OCI-LY7 (cell line): ENCODE measurements around the gene MED27. TPM values are rescaled to one million over a fixed set of nuclear protein-coding genes. Genes with fewer than 3 reads are reported as not detected.

Source experiments
- BruUV-seq: library from RNA; stranded (reverse); fragments of 400-500 nt; replicated peaks from 2 replicates; lab custom pipeline; 2021; lab: Mats Ljungman, UMichigan
- CTCF ChIA-PET: fragments of 300-600 bp; sonication (Branson Sonifier 250); formaldehyde crosslinking; loops from one replicate; lab custom pipeline; 2022; ENCODE audit warnings: antibody characterized with exemption; ENCODE audit not compliant: unreplicated experiment; lab: Charles Lee
- POLR2A ChIA-PET: fragments of 300-600 bp; sonication (Branson Sonifier 250); formaldehyde crosslinking; loops from one replicate; lab custom pipeline; 2022; ENCODE audit warnings: antibody characterized with exemption; lab: Charles Lee
- DNase-seq: peaks from one replicate; pipeline ENCODE4 v3.0.0-alpha.2; 2015; ENCODE audit warnings: low spot score
- H2AFZ ChIP-seq: fragments of 200-600 bp; sonication (generic), shearing (Covaris generic); 2 replicates; pipeline ENCODE4 v1.6.1; 2014; ENCODE audit warnings: mild to moderate bottlenecking, antibody characterized with exemption, low read length, moderate library complexity
- H3K27ac ChIP-seq: fragments of 200-600 bp; sonication (generic); 2 replicates; pipeline ENCODE4 v1.5.1; 2014; ENCODE audit warnings: mixed run types, low read depth, mild to moderate bottlenecking, moderate library complexity, low read length, inconsistent platforms; ENCODE audit not compliant: poor library complexity, severe bottlenecking
- H3K36me3 ChIP-seq: fragments of 200-600 bp; sonication (generic); 2 replicates; pipeline ENCODE4 v1.6.1; 2014; ENCODE audit warnings: mild to moderate bottlenecking, antibody characterized with exemption, low read length, moderate library complexity, mixed read lengths; ENCODE audit not compliant: insufficient read depth
- H3K4me1 ChIP-seq: fragments of 200-600 bp; sonication (generic); 2 replicates; pipeline ENCODE4 v1.5.1; 2014; ENCODE audit warnings: mild to moderate bottlenecking, low read length; ENCODE audit not compliant: insufficient read depth, poor library complexity, severe bottlenecking
- H3K4me2 ChIP-seq: fragments of 200-600 bp; sonication (generic); 2 replicates; pipeline ENCODE4 v1.6.1; 2014; ENCODE audit warnings: mild to moderate bottlenecking, low read length
- H3K4me3 ChIP-seq: fragments of 200-600 bp; sonication (generic); 2 replicates; pipeline ENCODE4 v1.5.1; 2014; ENCODE audit warnings: mild to moderate bottlenecking, low read depth, low read length; ENCODE audit not compliant: poor library complexity, severe bottlenecking
- H3K79me2 ChIP-seq: fragments of 200-600 bp; sonication (generic); 2 replicates; pipeline ENCODE4 v1.6.1; 2016; ENCODE audit warnings: low read depth, mild to moderate bottlenecking, low read length, moderate library complexity, mixed read lengths; ENCODE audit not compliant: insufficient read depth
- H3K9me2 ChIP-seq: fragments of 200-600 bp; sonication (generic); 2 replicates; pipeline ENCODE4 v1.6.1; 2016; ENCODE audit warnings: mild to moderate bottlenecking, low read length, mixed read lengths; ENCODE audit not compliant: insufficient read depth
- H3K9me3 ChIP-seq: fragments of 200-600 bp; sonication (generic); 2 replicates; pipeline ENCODE4 v1.6.1; 2014; ENCODE audit warnings: mild to moderate bottlenecking, mixed run types, low read length, mixed read lengths
- H4K20me1 ChIP-seq: fragments of 200-600 bp; sonication (generic); 2 replicates; pipeline ENCODE4 v1.6.1; 2014; ENCODE audit warnings: mild to moderate bottlenecking, antibody characterized with exemption, low read length, moderate library complexity, mixed read lengths; ENCODE audit not compliant: insufficient read depth
- EZH2phosphoT487 ChIP-seq: fragments of 200-600 bp; sonication (generic); IDR thresholded peaks from 2 replicates; pipeline ENCODE4 v1.6.1; 2018; ENCODE audit warnings: low read depth, borderline replicate concordance, mild to moderate bottlenecking, mixed run types, antibody characterized with exemption, low read length, moderate library complexity, mixed read lengths
- intact Hi-C: fragments of 100-400 bp; cut with micrococcal nuclease; formaldehyde crosslinking; loops from one replicate; pipeline ENCODE4 v1.10.0; 2022; ENCODE audit not compliant: unreplicated experiment
- total RNA-seq, 2 experiments: library from RNA; depleted of rRNA in 1 of 2; stranded (reverse); fragments of >200 nt in 1 of 2; shearing (Covaris generic) in 1 of 2; gene quantifications; 2 replicates each; pipeline ENCODE4 v1.2.3, GENCODE V29; 2014 to 2022
- TF ChIP-seq, protein P1 (sequence below): fragments of 200-600 bp; sonication (generic); conservative IDR thresholded peaks from 2 replicates; pipeline ENCODE4 v1.5.1; 2014; ENCODE audit warnings: mild to moderate bottlenecking, antibody characterized with exemption, low read length, moderate library complexity, mixed read lengths

MED27 gene
- total RNA-seq, 2 experiments from 2014 or later: 23.1 to 32.6 TPM

DNA sequence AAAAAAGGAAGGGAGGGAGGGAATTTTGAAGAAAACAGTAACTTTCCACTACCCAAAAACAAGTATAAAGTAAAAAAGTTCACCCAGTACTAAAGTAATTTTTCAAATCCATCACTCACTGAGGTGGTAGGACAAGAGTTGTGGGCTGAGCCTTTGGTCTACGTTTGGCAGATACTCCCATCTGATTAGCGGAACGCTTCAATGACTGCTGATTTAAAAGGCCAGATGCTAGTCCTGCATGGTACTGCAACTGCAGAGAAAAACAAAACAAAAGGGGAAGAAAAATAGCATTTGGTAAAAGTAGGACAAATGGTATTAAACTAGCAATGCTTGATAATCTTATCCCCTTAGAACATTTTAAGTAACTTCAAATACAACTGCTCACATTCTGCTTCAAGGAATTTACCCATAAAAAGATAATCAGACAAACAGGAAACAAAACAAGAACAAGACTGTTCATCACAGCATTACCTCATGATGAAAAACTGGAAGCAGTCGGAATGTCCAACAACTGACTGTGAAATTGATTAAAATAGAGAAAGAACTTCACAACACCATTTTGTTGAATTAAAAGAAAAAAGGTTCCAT lies 65.4 kb downstream of the MED27 start:
- Histone ChIP-seq H3K4me1 (peaks cover 14% of the 10 kb centered on the region), H3K79me2 (no peaks in the 10 kb centered on the region), H4K20me1 (no peaks in the 10 kb centered on the region), H3K9me3 (no peaks in the 10 kb centered on the region), H3K27ac (no peak overlapping the region), H2AFZ (no peak overlapping the region), H3K9me2 (no peaks in the 10 kb centered on the region), H3K36me3 (peaks cover 15% of the 10 kb centered on the region), H3K4me3 (no peak overlapping the region), H3K4me2 (no peak overlapping the region)
- DNase-seq: no peak
- POLR2A ChIA-PET: interaction anchor here (0.6 to 1.0 kb wide), 2 partner anchors 9 to 676 kb away, joined by 3 read pairs; no protein-coding TSS in a partner anchor
- no peak for TF ChIP-seq EZH2phosphoT487
- TF ChIP-seq, protein P1, sequence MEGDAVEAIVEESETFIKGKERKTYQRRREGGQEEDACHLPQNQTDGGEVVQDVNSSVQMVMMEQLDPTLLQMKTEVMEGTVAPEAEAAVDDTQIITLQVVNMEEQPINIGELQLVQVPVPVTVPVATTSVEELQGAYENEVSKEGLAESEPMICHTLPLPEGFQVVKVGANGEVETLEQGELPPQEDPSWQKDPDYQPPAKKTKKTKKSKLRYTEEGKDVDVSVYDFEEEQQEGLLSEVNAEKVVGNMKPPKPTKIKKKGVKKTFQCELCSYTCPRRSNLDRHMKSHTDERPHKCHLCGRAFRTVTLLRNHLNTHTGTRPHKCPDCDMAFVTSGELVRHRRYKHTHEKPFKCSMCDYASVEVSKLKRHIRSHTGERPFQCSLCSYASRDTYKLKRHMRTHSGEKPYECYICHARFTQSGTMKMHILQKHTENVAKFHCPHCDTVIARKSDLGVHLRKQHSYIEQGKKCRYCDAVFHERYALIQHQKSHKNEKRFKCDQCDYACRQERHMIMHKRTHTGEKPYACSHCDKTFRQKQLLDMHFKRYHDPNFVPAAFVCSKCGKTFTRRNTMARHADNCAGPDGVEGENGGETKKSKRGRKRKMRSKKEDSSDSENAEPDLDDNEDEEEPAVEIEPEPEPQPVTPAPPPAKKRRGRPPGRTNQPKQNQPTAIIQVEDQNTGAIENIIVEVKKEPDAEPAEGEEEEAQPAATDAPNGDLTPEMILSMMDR: no peak
- no TSS peak for BruUV-seq
- CTCF ChIA-PET: no interaction called here
- intact Hi-C loops: no loop called here

DNA sequence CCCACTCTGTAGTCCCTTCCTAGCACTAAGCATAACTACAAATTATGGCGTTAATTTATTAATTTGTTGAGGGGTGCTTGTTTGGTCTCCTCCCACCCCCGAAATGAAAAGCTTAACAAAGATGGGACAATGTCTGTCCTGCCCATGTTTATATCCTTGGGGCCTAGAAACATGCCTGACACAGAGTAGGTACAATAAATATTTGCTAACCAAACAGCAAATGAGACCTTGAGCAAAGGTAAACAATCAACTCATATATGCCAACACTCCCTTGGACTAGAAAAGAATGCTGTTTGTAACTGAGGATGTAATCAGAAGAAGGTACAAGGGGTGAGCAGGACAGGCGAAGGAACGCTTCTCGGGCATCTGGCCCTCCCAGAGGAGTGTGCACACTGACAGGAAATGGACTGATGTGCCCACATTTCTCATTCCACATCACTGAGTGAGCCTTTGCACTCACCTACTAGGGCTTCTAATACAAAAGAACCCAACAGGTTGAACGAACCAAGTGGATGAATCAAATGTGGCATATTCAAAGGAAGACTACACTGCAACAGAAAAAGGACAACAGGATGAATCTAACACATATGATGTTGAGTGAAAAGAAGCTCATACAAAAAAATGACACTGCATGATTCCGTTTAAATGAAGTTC lies 66.8 kb downstream of the MED27 start:
- CTCF ChIA-PET: no interaction called here
- Histone ChIP-seq H3K9me2 (no peaks in the 10 kb centered on the region), H3K27ac (peak overlapping the region; percentile 43), H3K4me2 (no peak overlapping the region), H3K4me3 (no peak overlapping the region), H2AFZ (no peak overlapping the region), H3K79me2 (no peaks in the 10 kb centered on the region), H4K20me1 (no peaks in the 10 kb centered on the region), H3K9me3 (no peaks in the 10 kb centered on the region), H3K36me3 (peaks cover 15% of the 10 kb centered on the region), H3K4me1 (peaks cover 14% of the 10 kb centered on the region)
- BruUV-seq: no TSS peak
- TF ChIP-seq, protein P1: no peak
- TF ChIP-seq EZH2phosphoT487: no peak
- intact Hi-C loops: no loop called here
- DNase-seq: no peak
- POLR2A ChIA-PET: interaction anchor here (0.6 to 2.0 kb wide), 2 partner anchors 8 to 36 kb away, joined by 4 to 6 read pairs; no protein-coding TSS in a partner anchor

DNA sequence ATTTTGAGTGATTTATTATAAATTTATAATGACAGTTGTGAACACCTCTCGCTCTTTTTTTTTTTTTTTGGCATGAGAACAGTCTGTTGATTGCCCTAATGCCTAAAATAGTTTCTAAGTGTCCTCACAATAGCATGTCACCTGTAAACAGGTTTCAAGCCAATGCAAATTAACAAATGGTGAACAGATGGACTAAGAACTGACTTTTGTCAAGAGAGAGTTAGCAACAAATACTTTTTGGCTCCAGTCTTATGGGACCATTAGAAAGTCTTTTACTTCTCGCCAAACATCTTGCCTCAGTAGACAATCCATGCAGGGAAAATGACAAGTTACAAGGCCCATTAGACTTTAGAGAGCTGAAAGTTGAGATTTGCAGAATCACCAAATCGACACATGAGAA lies 67.8 kb downstream of the MED27 start:
- ChIA-PET POLR2A (interaction anchor here (0.5 to 2.0 kb wide), 4 partner anchors 9 to 292 kb away, joined by 3 to 6 read pairs (median 4); no protein-coding TSS in a partner anchor), CTCF (interaction anchor here (0.5 kb wide), 1 partner anchor 158 kb away, joined by 3 read pairs; no protein-coding TSS in a partner anchor)
- peaks cover 15% of the 10 kb centered on the region for H3K36me3 ChIP-seq
- intact Hi-C loops: no loop called here
- H3K4me2 ChIP-seq: peak overlapping the region; percentile 37
- no peaks in the 10 kb centered on the region for H4K20me1 ChIP-seq
- TF ChIP-seq, protein P1: no peak
- TF ChIP-seq EZH2phosphoT487: no peak
- H3K9me3 ChIP-seq: no peaks in the 10 kb centered on the region
- no peaks in the 10 kb centered on the region for H3K79me2 ChIP-seq
- no TSS peak for BruUV-seq
- peak overlapping the region; percentile 43 for H3K27ac ChIP-seq
- peak; percentile 12 for DNase-seq
- no peak overlapping the region for H2AFZ ChIP-seq
- no peak overlapping the region for H3K4me3 ChIP-seq
- peaks cover 14% of the 10 kb centered on the region for H3K4me1 ChIP-seq
- no peaks in the 10 kb centered on the region for H3K9me2 ChIP-seq
